ENCODE measurements around the gene SCRT2.
A peak's percentile ranks its signal among the peaks of the same experiment; 100 is the strongest.
"Not testable (repeated sequence)": the region's sequence is repeated elsewhere in the genome, so short reads cannot be mapped to it uniquely, and the experiment has no call there.

The SCRT2 gene

DNA sequence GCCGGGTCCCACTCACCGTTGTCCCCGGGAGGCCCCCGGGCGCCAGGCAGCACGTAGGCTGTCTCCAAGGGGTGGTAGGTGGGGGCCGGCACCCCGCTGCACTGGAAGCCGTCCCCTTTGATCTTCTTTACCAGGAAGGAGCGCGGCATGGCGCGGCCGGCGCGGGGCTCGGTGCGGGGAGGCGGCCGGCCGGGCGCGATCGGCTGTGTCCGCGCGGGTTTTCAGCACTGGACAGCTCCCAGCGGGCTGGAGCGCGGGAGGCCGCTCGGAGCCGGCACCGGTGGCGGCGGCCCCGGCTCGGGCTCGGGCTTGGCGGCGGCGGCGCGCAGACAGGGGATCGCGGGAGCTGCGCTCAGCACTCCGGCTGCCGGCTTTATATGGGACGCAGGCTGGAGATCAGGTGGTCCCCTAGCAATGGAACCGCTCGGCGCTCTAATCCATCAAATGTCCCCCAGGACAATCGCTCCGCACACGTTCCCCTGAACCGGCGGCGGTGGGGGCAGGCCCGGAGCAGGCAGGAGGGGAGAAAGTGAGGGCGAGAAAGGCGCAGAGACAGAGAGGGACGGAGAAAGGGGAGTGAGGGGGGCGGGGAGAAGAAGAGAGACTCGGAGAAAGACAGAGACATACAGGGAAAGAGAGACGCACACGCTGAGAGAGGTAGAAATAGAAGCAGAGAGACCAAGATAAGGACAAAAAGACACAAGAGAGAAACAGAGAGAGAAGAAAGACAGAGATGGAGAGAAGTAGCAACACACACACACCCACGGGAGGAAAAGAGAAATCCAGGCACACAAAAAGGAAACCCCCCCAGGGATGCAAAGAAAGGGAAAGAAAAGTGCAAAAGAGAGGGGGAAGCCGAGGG lies at the start of gene SCRT2:
SCRT2 (minus strand) TSS at position 350 of the 862 bp plus-strand sequence; CDS start at position 149, 201 bp downstream.
- no peak for TF ChIP-seq CTCF (IDR thresholded peaks at IDR 0.05; ENCODE audit: control insufficient read depth, extremely low read depth, insufficient read depth)
- H3K4me3 ChIP-seq (ENCODE audit: low read depth, low read length), result 0 out of 2 replicates have a peak within 1 kb of the TSS, but pooled peaks have one; percentile 17
- DNase-seq (ENCODE audit: low read depth), result no peak

DNA sequence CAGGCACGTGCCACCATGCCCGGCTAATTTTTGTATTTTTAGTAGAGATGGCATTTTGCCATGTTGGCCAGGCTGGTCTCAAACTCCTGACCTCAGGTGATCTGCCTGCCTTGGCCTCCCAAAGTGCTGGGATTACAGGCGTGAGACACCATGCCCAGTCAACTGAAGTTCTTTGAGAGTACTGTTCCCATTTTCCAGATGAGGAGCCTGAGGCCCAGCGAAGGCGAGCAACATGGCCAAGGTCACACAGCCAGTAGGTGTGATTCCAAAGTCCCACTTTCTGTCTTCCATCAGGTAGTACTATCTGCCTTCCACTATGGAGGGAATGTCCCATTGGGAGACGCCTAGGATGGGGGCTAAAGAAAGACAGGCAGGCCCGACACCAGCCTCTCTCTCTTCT lies 49.2 kb upstream of the SCRT2 start:
- not testable (repeated sequence) for H3K4me3 ChIP-seq (ENCODE audit: low read depth, low read length); DNase-seq (ENCODE audit: low read depth)

DNA sequence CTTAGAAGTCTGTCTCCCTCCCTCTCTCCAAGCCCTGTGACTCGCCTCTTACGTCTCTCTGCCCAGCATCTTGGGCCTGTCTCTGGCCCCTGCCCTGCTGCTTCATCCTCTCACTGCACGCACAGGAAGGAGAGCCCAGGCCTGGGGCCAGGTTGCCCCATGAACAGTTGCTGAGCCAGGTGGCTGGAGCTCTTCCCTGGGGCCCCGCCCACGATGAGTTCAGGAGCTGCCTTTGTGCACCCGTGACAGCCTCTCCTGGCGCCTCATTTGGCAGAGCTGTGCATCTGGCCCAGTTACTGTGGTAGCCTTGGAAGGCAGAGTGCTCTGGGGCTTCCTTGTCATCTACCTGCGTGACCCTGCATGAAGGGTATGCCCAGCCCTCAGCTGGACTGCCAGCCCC lies 48.2 kb upstream of the SCRT2 start:
- peak; percentile 59 for DNase-seq (ENCODE audit: low read depth)
- 0 out of 2 replicates have a peak, but pooled peaks have one; percentile 3 for TF ChIP-seq CTCF (IDR thresholded peaks at IDR 0.05; ENCODE audit: control insufficient read depth, extremely low read depth, insufficient read depth)
- no peak overlapping the region for H3K4me3 ChIP-seq (ENCODE audit: low read depth, low read length)

- no peak overlapping the region for H3K4me3 ChIP-seq (ENCODE audit: low read depth, low read length)
- DNase-seq (ENCODE audit: low read depth), result no peak
- TF ChIP-seq CTCF (IDR thresholded peaks at IDR 0.05; ENCODE audit: control insufficient read depth, extremely low read depth, insufficient read depth), result no peak
Measured at GRCh38 chr20:722822-723644, 47.4 kb upstream of the SCRT2 start.

DNA sequence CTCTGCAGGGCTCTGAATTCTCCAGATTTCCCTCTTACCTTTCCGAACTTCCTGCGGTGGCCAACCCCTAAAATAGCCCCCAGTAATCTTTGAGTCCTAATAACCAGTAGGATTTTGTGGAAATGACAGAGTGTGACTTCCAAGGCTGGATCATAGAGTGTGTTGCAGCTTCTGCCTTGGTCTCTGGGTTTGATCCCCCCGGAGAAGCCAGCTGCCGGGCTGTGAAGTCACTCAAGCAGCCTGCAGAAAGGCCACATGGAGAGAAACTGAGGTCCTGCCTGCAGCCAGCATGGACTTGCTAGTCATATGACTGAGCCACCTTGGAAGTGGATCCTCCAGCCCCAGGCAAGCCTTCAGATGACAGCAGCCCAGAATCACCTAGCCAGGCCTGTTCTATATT lies 46.3 kb upstream of the SCRT2 start:
- no peak for TF ChIP-seq CTCF (IDR thresholded peaks at IDR 0.05; ENCODE audit: control insufficient read depth, extremely low read depth, insufficient read depth)
- DNase-seq (ENCODE audit: low read depth), result no peak
- H3K4me3 ChIP-seq (ENCODE audit: low read depth, low read length), result no peak overlapping the region

DNA sequence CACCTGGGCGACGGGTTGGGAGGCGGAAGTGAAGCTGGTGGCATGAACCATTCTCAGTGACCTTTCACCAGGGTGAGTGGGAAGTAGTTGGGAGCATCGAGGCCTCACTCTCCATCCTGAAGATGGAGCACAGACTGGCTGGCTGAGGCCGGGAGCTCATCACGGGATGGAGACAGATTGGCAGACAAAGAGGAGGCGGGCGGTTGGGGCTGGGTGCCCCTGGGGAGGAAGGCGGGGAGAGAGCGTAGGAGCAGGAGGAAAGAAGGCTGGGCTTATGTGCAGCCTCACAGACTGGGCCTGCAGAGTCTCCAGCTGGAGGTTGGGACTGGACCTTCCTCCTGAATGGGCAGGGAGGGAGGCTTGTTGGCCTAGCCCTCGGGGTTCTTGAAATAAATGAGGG lies 44.2 kb upstream of the SCRT2 start:
- no peak overlapping the region for H3K4me3 ChIP-seq (ENCODE audit: low read depth, low read length)
- TF ChIP-seq CTCF (IDR thresholded peaks at IDR 0.05; ENCODE audit: control insufficient read depth, extremely low read depth, insufficient read depth), result no peak
- DNase-seq (ENCODE audit: low read depth), result no peak

DNA sequence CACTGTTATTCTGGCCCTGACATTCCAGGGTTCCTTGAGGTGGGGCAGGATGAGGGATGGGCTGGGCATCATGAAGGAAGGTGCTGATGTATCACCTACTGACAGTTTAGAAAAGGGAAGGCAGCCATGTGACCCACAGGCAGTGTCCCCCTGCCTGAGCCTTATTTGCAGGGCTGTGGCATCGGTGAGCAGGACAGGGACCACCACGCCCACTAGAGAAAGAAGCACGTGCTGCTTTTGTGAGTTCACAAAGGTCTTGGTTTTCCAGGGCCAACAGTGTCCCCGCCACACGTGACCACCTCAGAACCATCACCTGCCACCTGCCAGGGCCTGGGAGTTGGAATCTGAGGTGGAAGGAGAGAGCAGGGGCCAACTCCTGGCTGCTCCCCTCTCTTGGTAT lies 43.5 kb upstream of the SCRT2 start:
- DNase-seq (ENCODE audit: low read depth), result no peak

More for the DNA sequence above, 43.5 kb upstream of the SCRT2 start:
- TF ChIP-seq CTCF (IDR thresholded peaks at IDR 0.05; ENCODE audit: control insufficient read depth, extremely low read depth, insufficient read depth), result no peak
- no peak overlapping the region for H3K4me3 ChIP-seq (ENCODE audit: low read depth, low read length)

Measured in LNCaP clone FGC (cell line).